Activated CD4-positive, alpha-beta memory T cell treated with anti-CD3 and anti-CD28 coated beads for 36 hours (primary cell): Measurements from ENCODE around the gene KXD1. TPM values are rescaled to one million over a fixed set of nuclear protein-coding genes. Genes with fewer than 3 reads are reported as not detected.
"Not testable (repeated sequence)": the region's sequence is repeated elsewhere in the genome, so short reads cannot be mapped to it uniquely, and the experiment has no call there.

Source experiments
- CTCF ChIA-PET: fragments of 350-600 bp; sonication (Branson Sonifier 250); formaldehyde crosslinking; loops from one replicate; lab custom pipeline; 2021; ENCODE audit warnings: antibody characterized with exemption, inconsistent platforms; lab: Charles Lee
- POLR2A ChIA-PET: fragments of 350-600 bp; sonication (Branson Sonifier 250); formaldehyde crosslinking; loops from one replicate; lab custom pipeline; 2021; ENCODE audit warnings: antibody characterized with exemption; lab: Charles Lee
- DNase-seq: peaks from one replicate; pipeline ENCODE4 v3.0.0-alpha.2; 2020
- H3K27ac Mint-ChIP-seq: one replicate; pipeline ENCODE4 v1.8.0; 2021; ENCODE audit warnings: mixed read lengths
- H3K27me3 Mint-ChIP-seq: one replicate; pipeline ENCODE4 v1.8.0; 2021; ENCODE audit warnings: mixed read lengths
- H3K36me3 Mint-ChIP-seq: one replicate; pipeline ENCODE4 v1.8.0; 2021; ENCODE audit warnings: mixed read lengths
- H3K4me1 Mint-ChIP-seq: one replicate; pipeline ENCODE4 v1.8.0; 2021; ENCODE audit warnings: low read depth, mixed read lengths
- H3K4me3 Mint-ChIP-seq: one replicate; pipeline ENCODE4 v1.8.0; 2021; ENCODE audit warnings: mild to moderate bottlenecking, mixed read lengths
- H3K9me3 Mint-ChIP-seq: one replicate; pipeline ENCODE4 v1.8.0; 2021; ENCODE audit warnings: mixed read lengths
- intact Hi-C: fragments of 100-400 bp; cut with micrococcal nuclease; formaldehyde crosslinking; loops from one replicate; pipeline ENCODE4 v1.15.1; 2023
- total RNA-seq, 2 experiments: library from RNA; stranded (reverse); gene quantifications; one replicate each; pipeline ENCODE4 v1.2.3, GENCODE V29; 2021

The KXD1 gene
- total RNA-seq, 2 experiments from 2014 or later, result 112 to 114 TPM

GRCh38 chr19:18593367-18594095 is 35.9 kb downstream of the KXD1 start:
- intact Hi-C loops, result loop anchor here (5.0 kb wide), 3 partner anchors 44 to 324 kb away; partner anchors contain the start of genes COPE, DDX49 and KLHL26
- Mint-ChIP-seq H3K9me3 (no peaks in the 10 kb centered on the region), H3K27ac (no peak overlapping the region), H3K4me1 (peaks cover 22% of the 10 kb centered on the region), H3K4me3 (peak overlapping the region; percentile 48), H3K36me3 (peaks cover 5% of the 10 kb centered on the region), H3K27me3 (no peaks in the 10 kb centered on the region)
- POLR2A ChIA-PET, result no interaction called here
- CTCF ChIA-PET, result interaction anchor here (0.5 to 3.3 kb wide), 32 partner anchors 8 to 393 kb away, joined by 3 to 19 read pairs (median 4); partner anchors contain the start of genes COPE, CRTC1, TMEM59L and UBA52
- DNase-seq, result no peak

DNA sequence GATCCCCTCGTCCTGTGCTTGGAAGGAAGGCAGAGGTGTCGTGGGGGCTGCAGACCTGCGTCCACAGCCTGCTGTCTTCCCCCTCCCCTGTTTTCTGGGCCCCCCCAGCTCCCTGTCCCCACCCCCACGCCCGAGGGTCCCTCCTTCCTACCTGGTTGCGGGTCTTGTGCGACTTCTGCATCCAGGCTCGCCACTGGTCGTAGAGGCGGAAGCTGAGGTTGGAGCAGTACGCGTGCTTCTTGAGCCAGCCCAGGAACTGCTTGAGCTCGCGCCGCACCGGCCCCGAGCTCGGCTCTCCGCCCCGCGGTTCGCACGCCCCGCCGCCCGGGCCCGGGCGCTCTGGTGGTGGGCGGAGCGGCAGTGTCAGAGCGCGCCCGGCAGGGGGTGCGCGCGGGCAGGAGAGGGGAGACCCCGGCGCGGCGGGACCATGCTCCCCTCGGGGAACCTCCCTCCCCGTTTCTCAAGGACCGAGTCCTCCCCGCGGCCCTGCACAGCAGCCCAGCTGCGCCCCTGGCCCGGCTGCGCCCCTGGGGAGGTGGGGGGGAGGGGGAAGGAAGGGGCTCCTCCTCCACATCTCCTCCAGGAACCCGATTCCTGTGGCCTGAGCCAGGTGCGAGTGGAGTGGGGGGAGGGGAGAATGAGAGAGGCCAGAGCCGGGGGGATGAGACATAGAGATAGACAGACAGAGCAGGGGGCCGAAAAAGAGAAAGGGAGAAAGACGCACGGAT is 36.6 kb downstream of the KXD1 start:
- POLR2A ChIA-PET, result no interaction called here
- intact Hi-C loops, result loop anchor here (5.0 kb wide), 3 partner anchors 43 to 323 kb away; partner anchors contain the start of genes COPE, DDX49 and KLHL26
- peaks cover 22% of the 10 kb centered on the region for H3K4me1 Mint-ChIP-seq
- H3K27ac Mint-ChIP-seq, result no peak overlapping the region
- CTCF ChIA-PET, result interaction anchor here (0.5 to 3.3 kb wide), 32 partner anchors 8 to 393 kb away, joined by 3 to 19 read pairs (median 4); partner anchors contain the start of genes COPE, CRTC1, TMEM59L and UBA52
- peaks cover 5% of the 10 kb centered on the region for H3K36me3 Mint-ChIP-seq
- DNase-seq, result peak; percentile 82
- H3K27me3 Mint-ChIP-seq, result no peaks in the 10 kb centered on the region
- H3K9me3 Mint-ChIP-seq, result no peaks in the 10 kb centered on the region
- H3K4me3 Mint-ChIP-seq, result peak overlapping the region; percentile 59

- ChIA-PET POLR2A (no interaction called here), CTCF (interaction anchor here (1.0 to 3.3 kb wide), 13 partner anchors 13 to 392 kb away, joined by 3 to 19 read pairs (median 6); partner anchors contain the start of gene TMEM59L)
- Mint-ChIP-seq H3K36me3 (peaks cover 5% of the 10 kb centered on the region), H3K27me3 (peaks cover 3% of the 10 kb centered on the region), H3K4me3 (peak overlapping the region; percentile 59), H3K4me1 (peaks cover 18% of the 10 kb centered on the region), H3K9me3 (no peaks in the 10 kb centered on the region), H3K27ac (no peak overlapping the region)
- DNase-seq, result no peak
- intact Hi-C loops, result loop anchor here (5.0 kb wide), 3 partner anchors 42 to 322 kb away; partner anchors contain the start of genes COPE, DDX49 and KLHL26
Measured at GRCh38 chr19:18594824-18595373, 37.2 kb downstream of the KXD1 start.

DNA sequence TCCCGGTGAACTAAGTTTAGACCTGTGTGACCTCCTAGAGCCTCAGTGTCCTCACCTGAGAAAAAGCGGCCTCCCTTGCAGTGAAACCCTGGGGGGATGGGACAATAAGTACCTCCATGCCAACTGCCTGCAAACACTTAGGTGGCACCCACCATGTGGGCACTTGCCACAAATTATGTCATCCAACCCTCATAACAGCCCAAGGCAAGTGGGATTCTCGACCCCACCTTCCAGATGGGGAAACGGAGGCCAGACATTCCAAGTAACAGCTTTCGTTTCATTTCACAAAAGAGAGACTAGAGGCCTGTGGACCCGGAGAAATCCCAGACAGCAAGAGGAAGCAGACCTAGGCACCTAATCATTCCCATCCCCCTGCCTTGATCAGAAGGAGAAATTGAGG is 37.8 kb downstream of the KXD1 start:
- Mint-ChIP-seq H3K4me3 (no peak overlapping the region), H3K27ac (no peak overlapping the region)
- intact Hi-C loops, result no loop called here

GRCh38 chr19:18596752-18597157 is 39.1 kb downstream of the KXD1 start:
- no peak overlapping the region for H3K4me3 Mint-ChIP-seq
- H3K36me3 Mint-ChIP-seq, result no peaks in the 10 kb centered on the region
- H3K27ac Mint-ChIP-seq, result no peak overlapping the region
- no peaks in the 10 kb centered on the region for H3K9me3 Mint-ChIP-seq
- intact Hi-C loops, result no loop called here
- H3K4me1 Mint-ChIP-seq, result peaks cover 12% of the 10 kb centered on the region
- H3K27me3 Mint-ChIP-seq, result peaks cover 7% of the 10 kb centered on the region
- POLR2A ChIA-PET, result no interaction called here
- CTCF ChIA-PET, result no interaction called here
- DNase-seq, result peak; percentile 38

More for the DNA sequence above, 37.8 kb downstream of the KXD1 start:
- Mint-ChIP-seq H3K4me1 (peaks cover 14% of the 10 kb centered on the region), H3K27me3 (peaks cover 3% of the 10 kb centered on the region), H3K9me3 (no peaks in the 10 kb centered on the region), H3K36me3 (peaks cover 5% of the 10 kb centered on the region)
- POLR2A ChIA-PET, result no interaction called here
- CTCF ChIA-PET, result interaction anchor here (1.0 to 2.1 kb wide), 4 partner anchors 76 to 251 kb away, joined by 3 to 7 read pairs (median 5); no protein-coding TSS in a partner anchor
- DNase-seq, result no peak

DNA sequence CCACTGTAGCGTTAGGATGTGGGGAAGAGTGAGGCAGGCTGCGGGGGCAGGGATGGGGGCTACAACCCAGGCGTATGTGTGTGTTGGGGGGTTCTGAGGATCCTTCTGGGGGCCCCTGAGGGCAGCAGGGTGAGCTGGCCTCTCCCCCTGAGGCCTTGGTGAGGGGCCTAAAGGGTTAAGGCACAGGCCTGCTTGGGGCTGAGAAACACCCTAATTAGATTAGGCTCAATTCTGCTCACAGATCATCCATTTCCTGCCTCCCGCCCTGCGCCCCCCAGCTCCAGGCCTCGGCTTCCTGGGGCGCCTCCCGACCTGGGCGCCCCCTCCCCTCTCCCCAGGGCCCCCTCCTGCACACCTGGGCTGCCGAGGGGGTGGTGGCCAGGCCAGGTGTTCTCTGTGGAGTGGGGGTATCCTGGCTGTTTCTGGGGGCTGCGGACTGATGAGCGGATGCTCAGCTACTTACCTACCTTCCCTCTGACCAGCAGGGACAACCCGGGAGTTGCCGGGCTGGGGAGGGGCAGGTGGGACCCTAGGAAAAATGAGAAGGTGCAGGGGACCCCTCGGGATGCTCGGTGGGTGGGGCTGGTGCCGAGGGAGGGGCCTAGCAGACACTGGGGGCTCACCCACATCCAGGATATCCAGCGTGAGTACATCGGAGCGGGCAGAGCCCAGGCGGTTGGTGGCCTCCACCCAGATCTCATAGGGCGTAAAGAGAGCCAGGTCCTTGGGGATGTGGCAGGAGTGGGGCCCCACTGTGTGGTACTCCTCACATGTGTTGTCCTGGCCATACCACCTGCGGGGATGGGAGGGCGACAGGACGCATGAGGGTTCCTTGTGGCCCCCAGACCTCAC is 40.4 kb downstream of the KXD1 start:
- H3K27ac Mint-ChIP-seq, result no peak overlapping the region
- H3K4me1 Mint-ChIP-seq, result peaks cover 13% of the 10 kb centered on the region
- no peaks in the 10 kb centered on the region for H3K36me3 Mint-ChIP-seq
- H3K27me3 Mint-ChIP-seq, result peaks cover 16% of the 10 kb centered on the region
- H3K9me3 Mint-ChIP-seq, result no peaks in the 10 kb centered on the region
- ChIA-PET CTCF (no interaction called here), POLR2A (no interaction called here)
- no peak overlapping the region for H3K4me3 Mint-ChIP-seq
- intact Hi-C loops, result no loop called here
- no peak for DNase-seq

DNA sequence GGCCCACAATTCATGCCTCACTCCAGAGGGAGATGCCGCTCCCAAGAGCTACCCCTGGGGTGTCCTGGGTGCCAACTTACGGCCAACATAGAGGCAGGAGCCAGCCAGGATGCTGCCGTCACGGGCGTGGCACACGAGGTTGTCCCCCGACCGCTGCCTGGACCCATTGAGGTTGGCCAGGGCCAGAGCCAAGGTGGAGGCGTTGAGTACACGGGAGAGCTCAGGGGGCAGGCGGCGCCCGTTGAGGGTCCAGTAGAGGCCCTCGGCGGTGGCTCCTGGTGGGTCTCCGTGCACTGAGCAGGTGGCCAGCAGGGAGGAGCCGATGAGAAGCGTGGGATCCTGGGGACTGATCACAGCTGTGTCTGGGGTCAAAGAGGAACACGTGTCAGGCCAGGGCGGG is 41.8 kb downstream of the KXD1 start:
- Mint-ChIP-seq H3K4me3 (no peak overlapping the region), H3K27me3 (peaks cover 22% of the 10 kb centered on the region), H3K36me3 (no peaks in the 10 kb centered on the region), H3K9me3 (no peaks in the 10 kb centered on the region), H3K27ac (no peak overlapping the region), H3K4me1 (peaks cover 10% of the 10 kb centered on the region)
- no peak for DNase-seq
- CTCF ChIA-PET, result no interaction called here
- POLR2A ChIA-PET, result no interaction called here
- intact Hi-C loops, result no loop called here

DNA sequence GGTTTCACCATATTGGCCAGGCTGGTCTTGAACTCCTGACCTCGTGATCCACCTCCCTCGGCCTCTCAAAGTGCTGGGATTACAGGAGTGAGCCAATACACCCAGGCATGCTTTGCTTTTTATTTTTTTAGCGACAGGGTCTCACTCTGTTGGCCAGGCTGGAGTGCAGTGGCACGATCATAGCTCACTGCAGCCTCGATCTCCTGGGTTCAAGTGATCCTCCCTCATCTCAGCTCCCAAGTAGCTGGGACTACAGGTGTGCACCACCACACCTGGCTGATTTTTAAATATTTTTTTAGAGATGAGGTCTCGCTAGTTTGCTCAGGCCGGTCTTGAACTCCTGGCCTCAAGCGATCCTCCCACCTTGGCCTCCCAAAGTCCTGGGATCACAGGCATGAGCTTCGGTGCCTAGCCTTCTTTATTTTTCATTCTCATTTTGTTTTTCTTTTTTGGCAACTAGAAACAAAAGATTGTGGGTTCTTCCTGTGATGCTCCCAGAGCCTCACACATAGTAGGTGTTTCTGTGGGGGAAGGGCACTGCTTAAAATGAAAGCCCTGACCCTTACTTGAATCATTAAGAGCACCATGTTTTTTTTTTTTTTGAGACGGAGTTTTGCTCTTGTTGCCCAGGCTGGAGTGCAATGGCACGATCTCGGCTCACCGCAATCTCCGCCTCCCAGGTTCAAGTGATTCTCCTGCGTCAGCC is 43.2 kb downstream of the KXD1 start:
- H3K4me1 Mint-ChIP-seq, intact Hi-C loops, H3K9me3 Mint-ChIP-seq, H3K36me3 Mint-ChIP-seq, H3K27ac Mint-ChIP-seq, POLR2A ChIA-PET, DNase-seq, H3K4me3 Mint-ChIP-seq: not testable (repeated sequence)
- CTCF ChIA-PET, result interaction anchor here (1.1 kb wide), 1 partner anchor 246 kb away, joined by 3 read pairs; no protein-coding TSS in a partner anchor
- peaks cover 33% of the 10 kb centered on the region for H3K27me3 Mint-ChIP-seq

DNA sequence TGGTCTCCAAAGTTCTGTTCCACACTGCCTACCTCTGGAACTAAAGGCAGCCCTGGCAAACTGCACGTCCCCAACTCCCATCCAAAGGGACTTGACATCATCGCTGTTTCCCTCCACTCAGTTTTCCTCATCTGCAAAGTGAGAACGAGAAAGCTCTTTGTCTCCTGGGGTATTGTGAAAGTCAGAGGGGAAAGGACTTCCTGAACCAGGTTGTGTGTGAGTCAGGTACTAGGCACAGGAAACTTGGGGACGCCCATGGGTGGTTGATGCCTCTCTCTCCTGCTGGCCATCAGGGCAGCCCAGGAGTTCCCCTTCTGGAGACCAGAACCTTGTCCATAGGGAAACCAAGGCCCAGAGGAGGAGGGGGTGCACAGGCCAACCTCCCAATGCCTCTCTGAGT is 44.2 kb downstream of the KXD1 start:
- intact Hi-C loops, result no loop called here
- H3K4me1 Mint-ChIP-seq, result peaks cover 7% of the 10 kb centered on the region
- no peak for DNase-seq
- CTCF ChIA-PET, result interaction anchor here (1.1 kb wide), 1 partner anchor 245 kb away, joined by 3 read pairs; no protein-coding TSS in a partner anchor
- H3K9me3 Mint-ChIP-seq, result no peaks in the 10 kb centered on the region
- no peak overlapping the region for H3K4me3 Mint-ChIP-seq
- H3K27me3 Mint-ChIP-seq, result peaks cover 33% of the 10 kb centered on the region
- POLR2A ChIA-PET, result no interaction called here
- no peaks in the 10 kb centered on the region for H3K36me3 Mint-ChIP-seq
- H3K27ac Mint-ChIP-seq, result no peak overlapping the region

DNA sequence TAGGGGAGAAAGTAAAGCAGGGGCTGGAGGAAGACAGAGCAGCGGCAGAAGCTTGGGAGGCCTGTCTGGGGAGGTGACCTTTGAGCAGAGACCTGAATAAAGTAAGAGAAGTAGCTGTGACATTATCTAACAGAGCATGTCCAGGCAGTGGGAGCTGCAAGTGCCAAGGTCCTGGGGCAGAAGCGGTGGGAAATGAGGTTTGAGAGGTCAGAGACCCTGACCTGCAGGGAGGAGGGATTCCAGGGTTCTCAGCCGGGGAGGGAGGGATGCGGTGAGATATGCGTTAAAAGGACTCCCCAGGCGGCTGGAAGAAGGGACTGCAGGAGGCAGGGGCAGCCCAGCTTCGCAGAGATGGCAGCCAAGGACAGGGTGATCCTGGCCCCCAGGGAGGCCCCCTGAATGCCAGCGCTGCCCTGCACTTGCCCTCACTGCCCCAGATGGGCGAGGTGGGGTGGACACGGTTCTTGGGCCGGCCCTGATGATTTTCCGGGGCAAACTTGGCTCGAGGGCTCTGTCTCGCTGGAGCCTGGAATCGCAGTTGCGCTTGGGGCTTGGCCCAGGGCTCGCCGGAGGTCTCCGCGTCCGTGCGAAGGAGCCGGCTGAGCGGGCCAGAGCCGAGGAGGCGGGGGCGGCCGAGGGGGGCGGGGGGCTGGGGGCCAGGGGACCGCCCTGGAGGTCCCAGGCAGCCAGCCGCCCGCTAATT is 45.7 kb downstream of the KXD1 start:
- Mint-ChIP-seq H3K9me3 (no peaks in the 10 kb centered on the region), H3K4me1 (peaks cover 16% of the 10 kb centered on the region), H3K36me3 (no peaks in the 10 kb centered on the region), H3K4me3 (no peak overlapping the region), H3K27ac (no peak overlapping the region), H3K27me3 (peaks cover 43% of the 10 kb centered on the region)
- ChIA-PET POLR2A (no interaction called here), CTCF (interaction anchor here (1.0 to 1.3 kb wide), 3 partner anchors 10 to 45 kb away, joined by 3 to 6 read pairs (median 4); no protein-coding TSS in a partner anchor)
- intact Hi-C loops, result no loop called here
- DNase-seq, result peak; percentile 32
